ENCODE data around the gene NUDT1. TPM values are rescaled to one million over a fixed set of nuclear protein-coding genes. Genes with fewer than 3 reads are reported as not detected.
A peak's percentile ranks its signal among the peaks of the same experiment; 100 is the strongest.

The NUDT1 gene
- total RNA-seq, 1 donor, result 44.7 TPM

- no peak for DNase-seq (ENCODE audit: low read depth in 2 of 3, low spot score in 2 of 3)
Observed at GRCh38 chr7:2222516-2222915, 19.5 kb upstream of the NUDT1 start.

- no peak for DNase-seq (ENCODE audit: low read depth in 2 of 3, low spot score in 2 of 3)
Observed at GRCh38 chr7:2223321-2223720, 18.7 kb upstream of the NUDT1 start.

GRCh38 chr7:2224491-2224928 lies 17.5 kb upstream of the NUDT1 start:
- DNase-seq (ENCODE audit: low read depth in 2 of 3, low spot score in 2 of 3), result no peak

- no peak for DNase-seq (ENCODE audit: low read depth in 2 of 3, low spot score in 2 of 3)
Observed at GRCh38 chr7:2224934-2225333, 17.1 kb upstream of the NUDT1 start.

GRCh38 chr7:2225336-2225735 lies 16.7 kb upstream of the NUDT1 start:
- DNase-seq (ENCODE audit: low read depth in 2 of 3, low spot score in 2 of 3), result no peak

- DNase-seq (ENCODE audit: low read depth in 2 of 3, low spot score in 2 of 3), result no peak
Observed at GRCh38 chr7:2225830-2226229, 16.2 kb upstream of the NUDT1 start.

GRCh38 chr7:2227699-2228098 lies 14.3 kb upstream of the NUDT1 start:
- no peak for DNase-seq (ENCODE audit: low read depth in 2 of 3, low spot score in 2 of 3)

GRCh38 chr7:2228921-2229320 lies 13.1 kb upstream of the NUDT1 start:
- DNase-seq (ENCODE audit: low read depth in 2 of 3, low spot score in 2 of 3), result no peak

GRCh38 chr7:2229467-2229866 lies 12.6 kb upstream of the NUDT1 start:
- no peak for DNase-seq (ENCODE audit: low read depth in 2 of 3, low spot score in 2 of 3)

- no peak for DNase-seq (ENCODE audit: low read depth in 2 of 3, low spot score in 2 of 3)
Observed at GRCh38 chr7:2230226-2230625, 11.8 kb upstream of the NUDT1 start.

GRCh38 chr7:2230882-2231281 lies 11.1 kb upstream of the NUDT1 start:
- DNase-seq (ENCODE audit: low read depth in 2 of 3, low spot score in 2 of 3), result no peak

GRCh38 chr7:2231992-2232765 lies 9.8 kb upstream of the NUDT1 start:
- DNase-seq (ENCODE audit: low read depth in 2 of 3, low spot score in 2 of 3), result peak in 1 of 3 donors; percentile 62

- DNase-seq (ENCODE audit: low read depth in 2 of 3, low spot score in 2 of 3), result peak; percentile 74 to 91 (median 87)
Observed at GRCh38 chr7:2232766-2233520, 9.1 kb upstream of the NUDT1 start, which contains the start of gene MAD1L1. Gene MAD1L1, minus strand, starts transcription at chr7:2232945. Its CDS starts 2,812 bp downstream, at chr7:2230133.

- no peak for DNase-seq (ENCODE audit: low read depth in 2 of 3, low spot score in 2 of 3)
Observed at GRCh38 chr7:2233926-2234325, 8.1 kb upstream of the NUDT1 start.

- DNase-seq (ENCODE audit: low read depth in 2 of 3, low spot score in 2 of 3), result peak in 1 of 3 donors; percentile 15
Observed at GRCh38 chr7:2237109-2237602, 4.9 kb upstream of the NUDT1 start.

- no peak for DNase-seq (ENCODE audit: low read depth in 2 of 3, low spot score in 2 of 3)
Observed at GRCh38 chr7:2239242-2239641, 2.8 kb upstream of the NUDT1 start.

GRCh38 chr7:2242541-2243429 lies 759 bp downstream of the NUDT1 start:
- DNase-seq (ENCODE audit: low read depth in 2 of 3, low spot score in 2 of 3), result peak in 1 of 3 donors; percentile 55

- DNase-seq (ENCODE audit: low read depth in 2 of 3, low spot score in 2 of 3), result no peak
Observed at GRCh38 chr7:2243458-2243857, 1.4 kb downstream of the NUDT1 start.

GRCh38 chr7:2244404-2244995 lies 2.5 kb downstream of the NUDT1 start:
- DNase-seq (ENCODE audit: low read depth in 2 of 3, low spot score in 2 of 3), result no peak
